Fibroblast of lung (primary cell): Measurements from ENCODE around the gene MATN1. TPM values are rescaled to one million over a fixed set of nuclear protein-coding genes. Genes with fewer than 3 reads are reported as not detected.

ENCODE experiments used
- DNase-seq, 2 donors: peaks; one replicate each; pipeline versions ENCODE4 v3.0.0 to v3.0.0-alpha.2; 2010; ENCODE audit warnings: low read depth in 2 of 2
- H2AFZ ChIP-seq: 2 replicates; pipeline ENCODE4 v1.5.1; 2012; ENCODE audit warnings: low read length, control low read depth, inconsistent platforms
- H3K27ac ChIP-seq: 2 replicates; pipeline ENCODE4 v1.5.1; 2011; ENCODE audit warnings: low read length, control low read depth; ENCODE audit not compliant: insufficient read depth
- H3K27me3 ChIP-seq: 2 replicates; pipeline ENCODE4 v1.5.1; 2011; ENCODE audit warnings: mild to moderate bottlenecking, low read length; ENCODE audit not compliant: control insufficient read depth, insufficient read depth
- H3K36me3 ChIP-seq: 2 replicates; pipeline ENCODE4 v1.5.1; 2011; ENCODE audit warnings: low read length; ENCODE audit not compliant: control insufficient read depth, insufficient read depth
- H3K4me1 ChIP-seq: 2 replicates; pipeline ENCODE4 v1.5.1; 2011; ENCODE audit warnings: low read length; ENCODE audit not compliant: control insufficient read depth, insufficient read depth; ENCODE audit errors: extremely low read depth
- H3K4me2 ChIP-seq: 2 replicates; pipeline ENCODE4 v1.5.1; 2011; ENCODE audit warnings: low read length, control low read depth; ENCODE audit not compliant: insufficient read depth; ENCODE audit errors: extremely low read depth
- H3K4me3 ChIP-seq, 4 experiments: fragments of 200-600 bp in 1 of 4; sonication (generic) in 1 of 4; replicated peaks in 1 of 4; 2 replicates each; pipeline ENCODE4 v1.5.1; 2011 to 2016; ENCODE audit warnings: low read length in 4 of 4, low read depth in 3 of 4, mild to moderate bottlenecking in 3 of 4, control low read depth in 2 of 4, inconsistent platforms in 1 of 4, mixed read lengths in 1 of 4; ENCODE audit not compliant: insufficient read depth in 1 of 4; ENCODE audit errors: control extremely low read depth in 1 of 4
- H3K79me2 ChIP-seq: 2 replicates; pipeline ENCODE4 v1.5.1; 2012; ENCODE audit warnings: mild to moderate bottlenecking, low read length, inconsistent platforms; ENCODE audit not compliant: control insufficient read depth, insufficient read depth
- H3K9ac ChIP-seq: 2 replicates; pipeline ENCODE4 v1.5.1; 2011; ENCODE audit warnings: mild to moderate bottlenecking, low read length, control low read depth; ENCODE audit not compliant: insufficient read depth
- H3K9me3 ChIP-seq: 2 replicates; pipeline ENCODE4 v1.5.1; 2012; ENCODE audit warnings: low read depth, low read length; ENCODE audit not compliant: control insufficient read depth, insufficient read depth
- H4K20me1 ChIP-seq: 2 replicates; pipeline ENCODE4 v1.5.1; 2011; ENCODE audit warnings: low read length; ENCODE audit not compliant: control insufficient read depth, insufficient read depth; ENCODE audit errors: extremely low read depth
- EZH2 ChIP-seq: IDR thresholded peaks from 2 replicates; pipeline ENCODE4 v1.5.1; 2012; ENCODE audit warnings: low read length, control low read depth, mild to moderate bottlenecking; ENCODE audit errors: missing control alignments
- polyA plus RNA-seq, 2 donors: library from polyadenylated mRNA; depleted of rRNA in 1 of 2; stranded (reverse) in 1 of 2; unstranded in 1 of 2; fragments of >200 nt; gene quantifications; 2 replicates each; pipeline ENCODE4 v1.2.1, GENCODE V29; 2011 to 2012; ENCODE audit warnings: missing spikeins in 1 of 2
- total RNA-seq: library from RNA; depleted of rRNA; stranded (reverse); fragments of >200 nt; gene quantifications from 2 replicates; pipeline ENCODE4 v1.2.1, GENCODE V29; 2014
- TF ChIP-seq, protein P1 (sequence below), 2 donors: IDR thresholded peaks in 1 of 2; conservative IDR thresholded peaks in 1 of 2; 1 replicate in 1 of 2; 2 replicates in 1 of 2; pipeline ENCODE4 v1.5.1; 2011 to 2012; ENCODE audit warnings: low read length in 2 of 2, control low read depth in 1 of 2, inconsistent platforms in 1 of 2, low read depth in 1 of 2, mild to moderate bottlenecking in 1 of 2

Gene MATN1
- total and polyA plus RNA-seq, 2 donors (not counting 1 experiment from before 2014, with no cell fraction given), result not detected

DNA sequence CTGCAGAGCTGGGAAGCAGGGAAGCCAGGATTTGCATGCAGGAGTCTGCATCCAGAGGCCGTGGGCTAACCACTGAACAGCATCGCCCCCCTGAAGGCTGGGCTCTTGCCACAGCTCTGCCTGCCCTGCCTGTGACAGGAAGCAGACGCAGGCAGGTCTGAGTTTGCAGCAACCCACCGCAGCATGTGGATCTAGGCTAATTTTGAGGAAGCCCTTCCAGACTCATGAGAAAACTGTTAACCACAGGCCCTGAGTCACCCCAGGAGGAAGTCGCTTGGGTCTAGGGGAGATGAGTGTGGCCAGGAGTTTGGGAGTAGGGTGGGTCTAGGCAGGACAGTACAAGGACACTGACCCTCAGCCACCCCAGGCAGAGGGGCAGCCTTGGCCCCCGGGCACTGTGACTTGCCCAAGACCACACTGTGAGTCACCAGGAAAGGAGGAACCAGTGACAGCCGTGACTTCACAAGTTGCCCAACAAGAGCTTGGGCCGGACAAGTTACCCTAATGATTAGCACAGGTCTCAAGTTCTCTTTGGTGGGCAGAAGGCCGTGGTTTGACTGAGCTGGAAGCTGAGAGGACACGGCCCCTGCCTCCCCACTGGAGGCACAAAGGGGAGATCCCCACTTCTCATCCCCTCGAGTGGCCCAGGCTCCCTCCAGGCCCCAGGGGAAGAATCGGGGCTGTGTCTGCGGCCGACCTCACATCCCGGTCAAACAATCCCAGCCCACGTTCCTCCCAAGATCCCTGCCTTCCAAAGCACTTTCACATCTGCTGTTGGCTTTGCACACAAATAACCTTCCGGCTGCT is 33.4 kb upstream of the MATN1 start:
- peak overlapping the region; percentile 56 for H3K4me2 ChIP-seq
- no peaks in the 10 kb centered on the region for H3K79me2 ChIP-seq
- H3K9ac ChIP-seq, result no peak overlapping the region
- peaks cover 12% of the 10 kb centered on the region for H3K4me1 ChIP-seq
- peak overlapping the region; percentile 18 for H2AFZ ChIP-seq
- peak; percentile 68 to 96 for DNase-seq
- peak overlapping the region; percentile 55 for H3K27ac ChIP-seq
- TF ChIP-seq, protein P1, sequence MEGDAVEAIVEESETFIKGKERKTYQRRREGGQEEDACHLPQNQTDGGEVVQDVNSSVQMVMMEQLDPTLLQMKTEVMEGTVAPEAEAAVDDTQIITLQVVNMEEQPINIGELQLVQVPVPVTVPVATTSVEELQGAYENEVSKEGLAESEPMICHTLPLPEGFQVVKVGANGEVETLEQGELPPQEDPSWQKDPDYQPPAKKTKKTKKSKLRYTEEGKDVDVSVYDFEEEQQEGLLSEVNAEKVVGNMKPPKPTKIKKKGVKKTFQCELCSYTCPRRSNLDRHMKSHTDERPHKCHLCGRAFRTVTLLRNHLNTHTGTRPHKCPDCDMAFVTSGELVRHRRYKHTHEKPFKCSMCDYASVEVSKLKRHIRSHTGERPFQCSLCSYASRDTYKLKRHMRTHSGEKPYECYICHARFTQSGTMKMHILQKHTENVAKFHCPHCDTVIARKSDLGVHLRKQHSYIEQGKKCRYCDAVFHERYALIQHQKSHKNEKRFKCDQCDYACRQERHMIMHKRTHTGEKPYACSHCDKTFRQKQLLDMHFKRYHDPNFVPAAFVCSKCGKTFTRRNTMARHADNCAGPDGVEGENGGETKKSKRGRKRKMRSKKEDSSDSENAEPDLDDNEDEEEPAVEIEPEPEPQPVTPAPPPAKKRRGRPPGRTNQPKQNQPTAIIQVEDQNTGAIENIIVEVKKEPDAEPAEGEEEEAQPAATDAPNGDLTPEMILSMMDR (conservative IDR thresholded peaks at IDR 0.05 in 1 of 2, IDR thresholded peaks at IDR 0.05 in 1 of 2; ENCODE audit: low read depth in 1 of 2, low read length in 2 of 2), result no peak
- no peak for TF ChIP-seq EZH2
- no peak overlapping the region for H3K4me3 ChIP-seq
- H4K20me1 ChIP-seq, result no peaks in the 10 kb centered on the region
- H3K36me3 ChIP-seq, result no peaks in the 10 kb centered on the region
- no peaks in the 10 kb centered on the region for H3K9me3 ChIP-seq
- H3K27me3 ChIP-seq, result peaks cover 2% of the 10 kb centered on the region

DNA sequence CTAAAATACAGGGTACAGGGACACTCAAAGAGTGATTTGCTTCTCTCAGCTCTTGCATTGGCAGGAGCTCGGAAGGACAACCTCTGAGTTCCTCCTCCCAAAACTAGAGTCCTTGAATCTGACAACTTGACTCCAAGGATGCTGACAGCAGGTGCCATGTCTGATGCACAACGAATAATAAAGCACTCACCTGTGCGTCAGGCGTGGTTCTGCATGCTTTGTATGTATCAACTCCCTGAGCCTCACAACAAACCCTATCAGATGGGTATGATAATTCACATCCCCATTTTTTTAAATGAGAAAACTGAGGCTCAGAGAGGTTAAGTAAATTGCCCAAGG is 32.8 kb upstream of the MATN1 start:
- H3K27me3 ChIP-seq, result peaks cover 2% of the 10 kb centered on the region
- H3K36me3 ChIP-seq, result no peaks in the 10 kb centered on the region
- no peaks in the 10 kb centered on the region for H3K79me2 ChIP-seq
- H3K27ac ChIP-seq, result no peak overlapping the region
- no peak overlapping the region for H2AFZ ChIP-seq
- no peak overlapping the region for H3K9ac ChIP-seq
- DNase-seq, result no peak
- H3K4me3 ChIP-seq, result no peak overlapping the region
- peaks cover 12% of the 10 kb centered on the region for H3K4me1 ChIP-seq
- H3K9me3 ChIP-seq, result no peaks in the 10 kb centered on the region
- no peaks in the 10 kb centered on the region for H4K20me1 ChIP-seq
- no peak overlapping the region for H3K4me2 ChIP-seq
- TF ChIP-seq, protein P1 (conservative IDR thresholded peaks at IDR 0.05 in 1 of 2, IDR thresholded peaks at IDR 0.05 in 1 of 2; ENCODE audit: low read depth in 1 of 2, low read length in 2 of 2), result no peak
- no peak for TF ChIP-seq EZH2

DNA sequence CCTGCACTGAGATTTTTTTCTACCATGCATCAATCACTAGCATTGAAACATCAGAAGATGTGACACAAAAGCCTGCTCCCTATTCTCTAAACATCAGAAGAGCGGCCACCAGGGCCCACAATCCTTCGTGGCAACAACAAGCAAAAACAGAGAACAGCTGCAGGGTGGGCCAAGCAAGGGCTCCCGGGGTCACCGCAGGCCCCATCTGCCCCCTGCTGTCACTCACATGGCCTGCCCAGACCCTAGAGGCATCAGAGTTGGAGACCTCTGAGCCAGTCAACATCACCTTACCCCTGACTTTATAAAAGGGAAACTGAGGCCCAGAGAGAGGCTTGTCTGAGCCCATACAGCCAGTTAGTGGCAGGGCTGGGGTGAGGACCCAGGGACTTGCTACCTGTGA is 32.4 kb upstream of the MATN1 start:
- no peaks in the 10 kb centered on the region for H4K20me1 ChIP-seq
- H3K9ac ChIP-seq, result no peak overlapping the region
- no peaks in the 10 kb centered on the region for H3K9me3 ChIP-seq
- peaks cover 12% of the 10 kb centered on the region for H3K4me1 ChIP-seq
- no peak for TF ChIP-seq EZH2
- TF ChIP-seq, protein P1 (conservative IDR thresholded peaks at IDR 0.05 in 1 of 2, IDR thresholded peaks at IDR 0.05 in 1 of 2; ENCODE audit: low read depth in 1 of 2, low read length in 2 of 2), result no peak
- H3K27ac ChIP-seq, result no peak overlapping the region
- H2AFZ ChIP-seq, result no peak overlapping the region
- no peak overlapping the region for H3K4me3 ChIP-seq
- no peaks in the 10 kb centered on the region for H3K36me3 ChIP-seq
- no peak for DNase-seq
- H3K27me3 ChIP-seq, result peaks cover 2% of the 10 kb centered on the region
- no peak overlapping the region for H3K4me2 ChIP-seq
- H3K79me2 ChIP-seq, result no peaks in the 10 kb centered on the region
